Parathyroid adenoma (tissue), 2 donors: ENCODE results near the gene INTS15.

Experiments used
- H2AFZ ChIP-seq: fragments of 300-600 bp; sonication (generic); one replicate; pipeline ENCODE4 v1.7.0; 2017; ENCODE audit warnings: antibody characterized with exemption, mild to moderate bottlenecking
- H3K27ac ChIP-seq: fragments of 300-600 bp; sonication (generic); one replicate; pipeline ENCODE4 v1.7.0; 2017
- H3K27me3 ChIP-seq: fragments of 300-600 bp; sonication (generic); one replicate; pipeline ENCODE4 v1.7.0; 2017; ENCODE audit warnings: low read length; ENCODE audit not compliant: control insufficient read depth, insufficient read depth
- H3K36me3 ChIP-seq: fragments of 300-600 bp; sonication (generic); one replicate; pipeline ENCODE4 v1.7.0; 2017; ENCODE audit warnings: low read length; ENCODE audit not compliant: control insufficient read depth, insufficient read depth
- H3K4me1 ChIP-seq: fragments of 300-600 bp; sonication (generic); one replicate; pipeline ENCODE4 v1.7.0; 2017; ENCODE audit warnings: control low read depth
- H3K4me2 ChIP-seq: fragments of 300-600 bp; sonication (generic); one replicate; pipeline ENCODE4 v1.7.0; 2017; ENCODE audit warnings: low read length
- H3K4me3 ChIP-seq: fragments of 300-600 bp; sonication (generic); one replicate; pipeline ENCODE4 v1.7.0; 2017; ENCODE audit warnings: low read depth, low read length
- H3K79me2 ChIP-seq: fragments of 300-600 bp; sonication (generic); one replicate; pipeline ENCODE4 v1.7.0; 2017; ENCODE audit warnings: control low read depth
- H3K9ac ChIP-seq: fragments of 300-600 bp; sonication (generic); one replicate; pipeline ENCODE4 v1.7.0; 2017; ENCODE audit warnings: mild to moderate bottlenecking
- H3K9me3 ChIP-seq: fragments of 300-600 bp; sonication (generic); one replicate; pipeline ENCODE4 v1.7.0; 2017; ENCODE audit warnings: low read length; ENCODE audit not compliant: control insufficient read depth
- TF ChIP-seq, protein P1 (sequence below): fragments of 300-600 bp; sonication (generic); IDR thresholded peaks from one replicate; pipeline ENCODE4 v1.7.0; 2017; ENCODE audit warnings: antibody characterized with exemption, mild to moderate bottlenecking
- donor health status: primary hyperparathyroidism.

The INTS15 gene

DNA sequence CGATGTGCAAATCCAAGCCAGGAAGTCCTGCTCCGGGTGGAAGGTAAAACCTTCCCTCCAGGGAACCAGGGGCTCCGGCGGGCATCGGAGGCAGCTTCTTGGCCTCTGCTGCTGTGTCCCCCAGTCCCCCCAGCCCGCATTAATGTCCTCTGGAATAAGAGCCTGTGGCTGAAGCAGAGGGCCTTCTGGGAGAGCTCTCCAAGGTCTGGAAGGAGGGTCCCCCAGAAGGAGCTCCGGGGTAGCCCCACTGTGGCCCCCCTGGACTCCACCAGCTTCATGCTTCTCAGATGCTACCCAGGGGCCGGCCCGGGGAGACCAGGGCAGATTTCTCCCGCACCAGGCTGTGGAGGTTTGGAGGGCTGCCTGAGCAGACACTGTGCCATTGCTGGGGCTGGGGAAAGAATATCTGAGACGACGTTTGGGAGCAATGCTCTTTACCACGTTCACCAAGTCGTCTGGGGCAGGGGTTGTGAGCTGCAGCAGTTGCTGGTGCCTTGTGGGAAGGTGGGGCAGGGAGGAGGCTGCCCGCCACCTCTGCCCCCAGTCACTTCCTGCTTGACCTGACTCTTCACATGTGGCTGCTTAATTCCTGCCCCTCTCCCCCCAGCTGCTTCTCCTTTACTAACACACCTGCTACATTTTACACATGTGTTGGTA, 33.9 kb downstream of the INTS15 start:
- Histone ChIP-seq H3K27ac (no peak overlapping the region), H3K36me3 (no peaks in the 10 kb centered on the region), H3K4me2 (no peak overlapping the region), H3K4me1 (no peaks in the 10 kb centered on the region), H2AFZ (no peak overlapping the region), H3K4me3 (no peak overlapping the region), H3K9ac (no peak overlapping the region), H3K9me3 (no peaks in the 10 kb centered on the region), H3K79me2 (no peaks in the 10 kb centered on the region), H3K27me3 (no peaks in the 10 kb centered on the region)
- TF ChIP-seq, protein P1, sequence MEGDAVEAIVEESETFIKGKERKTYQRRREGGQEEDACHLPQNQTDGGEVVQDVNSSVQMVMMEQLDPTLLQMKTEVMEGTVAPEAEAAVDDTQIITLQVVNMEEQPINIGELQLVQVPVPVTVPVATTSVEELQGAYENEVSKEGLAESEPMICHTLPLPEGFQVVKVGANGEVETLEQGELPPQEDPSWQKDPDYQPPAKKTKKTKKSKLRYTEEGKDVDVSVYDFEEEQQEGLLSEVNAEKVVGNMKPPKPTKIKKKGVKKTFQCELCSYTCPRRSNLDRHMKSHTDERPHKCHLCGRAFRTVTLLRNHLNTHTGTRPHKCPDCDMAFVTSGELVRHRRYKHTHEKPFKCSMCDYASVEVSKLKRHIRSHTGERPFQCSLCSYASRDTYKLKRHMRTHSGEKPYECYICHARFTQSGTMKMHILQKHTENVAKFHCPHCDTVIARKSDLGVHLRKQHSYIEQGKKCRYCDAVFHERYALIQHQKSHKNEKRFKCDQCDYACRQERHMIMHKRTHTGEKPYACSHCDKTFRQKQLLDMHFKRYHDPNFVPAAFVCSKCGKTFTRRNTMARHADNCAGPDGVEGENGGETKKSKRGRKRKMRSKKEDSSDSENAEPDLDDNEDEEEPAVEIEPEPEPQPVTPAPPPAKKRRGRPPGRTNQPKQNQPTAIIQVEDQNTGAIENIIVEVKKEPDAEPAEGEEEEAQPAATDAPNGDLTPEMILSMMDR, result no peak

DNA sequence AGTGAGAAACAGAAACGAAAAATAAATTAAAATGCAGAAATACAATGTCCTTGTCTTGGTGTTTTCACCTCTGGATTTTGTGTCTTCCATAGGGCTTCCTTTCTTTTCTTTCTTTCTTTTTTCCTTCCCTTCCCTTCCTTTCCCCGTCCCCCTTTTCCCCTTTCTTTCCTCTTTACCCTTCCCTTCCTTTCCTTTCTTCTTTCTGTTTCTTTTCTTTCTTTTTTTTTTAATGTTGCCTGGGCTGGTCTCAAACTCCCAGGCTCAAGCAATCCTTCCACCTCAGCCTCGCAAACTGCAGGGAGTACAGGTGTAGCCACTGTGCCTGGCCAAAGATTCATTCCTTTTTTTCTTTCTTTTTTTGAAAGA, 34.4 kb downstream of the INTS15 start:
- Histone ChIP-seq H3K9ac (no peak overlapping the region), H3K9me3 (no peaks in the 10 kb centered on the region), H3K4me1 (no peaks in the 10 kb centered on the region), H3K4me3 (no peak overlapping the region), H3K27ac (no peak overlapping the region), H2AFZ (no peak overlapping the region), H3K27me3 (no peaks in the 10 kb centered on the region), H3K79me2 (no peaks in the 10 kb centered on the region), H3K36me3 (no peaks in the 10 kb centered on the region), H3K4me2 (no peak overlapping the region)
- TF ChIP-seq, protein P1, result no peak

DNA sequence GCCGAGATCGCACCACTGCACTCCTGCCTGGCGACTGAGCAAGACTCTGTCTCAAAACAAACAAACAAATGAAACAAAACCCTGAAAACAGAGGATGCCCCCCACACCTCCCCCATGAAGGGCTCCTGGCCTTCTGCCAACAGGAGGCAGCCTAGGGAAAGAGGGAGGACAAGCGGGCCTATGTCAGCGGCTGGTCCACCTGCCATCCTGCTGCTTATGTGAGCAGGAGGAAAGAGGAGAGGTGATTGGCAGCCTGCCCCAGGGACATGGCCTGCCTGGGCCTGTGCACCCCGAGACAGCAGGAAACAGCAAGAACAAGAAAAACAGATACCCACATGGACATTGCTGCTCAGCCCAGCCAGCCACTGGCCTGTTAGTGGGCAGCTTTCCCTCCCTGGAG, 38.2 kb downstream of the INTS15 start:
- no peak overlapping the region for H3K9ac ChIP-seq
- TF ChIP-seq, protein P1, result no peak
- H3K79me2 ChIP-seq, result no peaks in the 10 kb centered on the region
- no peak overlapping the region for H3K27ac ChIP-seq
- H3K4me2 ChIP-seq, result no peak overlapping the region
- H3K27me3 ChIP-seq, result no peaks in the 10 kb centered on the region
- no peak overlapping the region for H3K4me3 ChIP-seq
- H3K36me3 ChIP-seq, result no peaks in the 10 kb centered on the region
- H2AFZ ChIP-seq, result no peak overlapping the region
- no peaks in the 10 kb centered on the region for H3K4me1 ChIP-seq
- H3K9me3 ChIP-seq, result no peaks in the 10 kb centered on the region

DNA sequence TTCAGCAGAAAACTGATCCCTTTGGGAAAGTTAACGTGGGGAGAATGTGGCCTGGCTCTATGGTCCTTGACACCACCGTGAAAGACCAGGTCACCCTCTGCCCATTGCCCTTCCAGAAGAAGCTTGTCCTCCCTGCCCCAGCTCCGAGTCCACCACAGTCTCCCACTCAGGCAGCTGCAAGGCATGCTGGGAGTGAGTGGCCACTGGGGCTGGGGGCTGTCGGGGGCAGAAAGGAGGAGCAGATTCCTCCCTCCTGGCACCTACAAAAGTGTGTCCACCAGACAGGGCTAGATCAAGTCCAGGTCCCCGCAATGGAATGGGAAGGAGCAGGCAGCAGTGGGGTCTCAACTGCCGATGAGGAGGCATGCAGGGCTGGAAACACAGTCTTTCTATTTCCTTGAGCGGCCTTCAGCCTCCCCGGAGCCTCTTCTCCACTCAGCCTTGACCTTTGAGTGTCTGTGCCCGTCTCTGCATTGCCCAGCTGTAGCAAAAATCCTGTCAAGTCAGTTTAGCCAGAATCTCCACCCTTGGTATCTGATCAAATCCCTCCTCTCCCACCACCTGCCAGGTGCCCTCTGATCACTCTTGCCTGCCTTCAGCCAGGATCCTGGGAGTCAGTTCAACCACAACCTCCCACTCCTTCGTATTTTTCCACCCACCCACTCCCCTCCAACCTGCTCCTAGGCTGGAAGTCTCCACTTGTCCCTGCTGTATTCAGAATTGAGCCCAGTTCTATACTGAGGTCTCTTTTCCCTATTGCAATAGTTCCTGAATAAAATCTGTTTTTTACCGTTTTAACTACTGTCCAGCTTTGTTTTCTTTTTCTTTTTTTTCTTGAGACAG, 40.4 kb downstream of the INTS15 start:
- H2AFZ ChIP-seq, result peak overlapping the region; percentile 50
- no peak overlapping the region for H3K27ac ChIP-seq
- H3K27me3 ChIP-seq, result no peaks in the 10 kb centered on the region
- TF ChIP-seq, protein P1, result no peak
- no peak overlapping the region for H3K4me2 ChIP-seq
- H3K4me1 ChIP-seq, result no peaks in the 10 kb centered on the region
- no peaks in the 10 kb centered on the region for H3K79me2 ChIP-seq
- H3K9ac ChIP-seq, result no peak overlapping the region
- H3K4me3 ChIP-seq, result no peak overlapping the region
- H3K9me3 ChIP-seq, result no peaks in the 10 kb centered on the region
- no peaks in the 10 kb centered on the region for H3K36me3 ChIP-seq
